NCI-H2171 treated with DMSO at 0.1 percent for 48 hours (cell line): Measurements from ENCODE around the gene PCSK4.
"Not testable (repeated sequence)": the region's sequence is repeated elsewhere in the genome, so short reads cannot be mapped to it uniquely, and the experiment has no call there.

ENCODE experiments used
- DNase-seq: peaks from one replicate; lab custom pipeline; 2025; lab: John Stamatoyannopoulos, UW

Gene PCSK4

DNA sequence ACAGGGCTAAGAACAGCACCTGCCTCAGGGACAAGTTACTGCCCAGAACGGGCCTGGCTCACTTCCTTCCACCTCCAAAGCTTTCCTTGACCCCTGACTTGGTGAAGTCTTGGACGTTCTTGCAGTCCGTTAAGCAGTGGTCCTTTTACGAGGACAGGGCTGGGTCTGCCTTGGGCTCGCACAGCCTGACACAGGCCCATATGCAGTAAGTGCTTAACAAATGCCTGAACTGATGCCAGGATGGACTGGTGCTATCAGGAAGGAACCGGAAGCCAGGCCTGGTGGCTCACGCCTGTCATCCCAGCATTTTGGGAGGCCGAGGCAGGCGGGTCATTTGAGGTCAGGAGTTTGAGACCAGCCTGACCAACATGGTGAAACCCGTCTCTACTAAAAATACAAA is 31.9 kb upstream of the PCSK4 start:
- DNase-seq = no peak

DNA sequence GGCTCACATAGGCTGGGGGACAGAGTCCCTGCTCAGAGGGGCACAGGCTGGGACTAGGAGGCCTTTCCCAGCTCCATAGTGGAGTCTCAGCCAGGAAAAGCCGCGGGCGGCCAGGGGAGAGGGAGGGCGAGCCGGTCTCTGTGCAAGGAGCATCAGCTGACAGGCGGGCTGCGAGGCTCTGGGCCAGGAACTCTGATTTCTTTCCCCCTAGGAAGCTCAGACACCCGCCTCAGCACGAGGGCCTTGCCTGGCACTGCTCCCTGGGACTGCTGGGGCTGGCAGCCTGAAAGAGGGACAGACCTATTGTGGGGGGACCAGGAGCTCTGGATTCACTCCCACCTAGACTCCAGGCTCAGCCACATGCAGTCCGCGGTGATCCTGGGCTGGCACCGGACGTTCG is 31.5 kb upstream of the PCSK4 start:
- DNase-seq = no peak

DNA sequence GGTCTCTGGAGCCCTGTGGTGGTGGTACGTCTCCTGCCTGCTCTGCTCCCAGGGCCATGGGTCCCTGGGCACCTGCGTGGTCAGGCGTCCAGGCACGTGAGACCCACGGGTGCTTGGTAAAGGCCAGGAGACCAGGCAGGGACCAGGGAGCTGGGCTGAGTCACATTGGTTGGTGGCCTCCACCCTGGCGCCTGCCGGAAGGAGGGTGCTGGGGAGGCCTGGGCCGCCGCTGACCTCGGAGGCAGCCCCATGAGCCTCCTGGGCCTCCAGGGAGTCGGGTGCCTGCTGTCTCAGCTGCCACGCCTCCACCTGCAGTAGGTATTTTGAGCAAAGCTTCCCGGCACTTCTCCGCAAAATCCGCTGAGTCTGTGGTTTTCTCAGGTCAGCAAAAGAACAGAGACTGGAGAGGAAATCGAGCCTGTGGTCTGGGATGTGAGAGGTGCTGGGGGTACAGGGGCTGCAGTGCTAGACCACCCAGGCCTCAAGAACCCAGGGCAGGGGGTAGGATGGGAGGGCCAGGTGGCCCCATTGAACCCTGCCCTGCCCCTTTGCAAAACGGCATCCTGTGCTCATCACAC is 30.1 kb upstream of the PCSK4 start:
- DNase-seq = no peak

DNA sequence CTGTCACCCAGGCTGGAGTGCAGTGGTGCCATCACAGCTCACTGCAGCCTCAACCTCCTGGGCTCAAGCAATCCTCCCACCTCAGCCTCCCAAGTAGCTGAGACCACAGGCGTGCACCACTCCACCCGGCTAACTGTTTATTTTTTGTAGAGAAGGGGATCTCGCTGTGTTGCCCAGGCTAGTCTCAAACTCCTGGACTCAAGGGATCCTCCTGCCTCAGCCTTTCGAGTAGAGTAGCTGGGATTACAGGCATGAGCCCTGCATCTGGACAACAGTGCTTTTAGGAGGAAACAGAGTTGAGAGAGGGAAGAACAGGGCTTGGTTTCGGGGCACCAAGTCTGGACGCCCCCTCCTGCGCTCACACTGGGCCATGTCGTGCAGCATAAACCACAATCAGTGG is 29.7 kb upstream of the PCSK4 start:
- not testable (repeated sequence) for DNase-seq

DNA sequence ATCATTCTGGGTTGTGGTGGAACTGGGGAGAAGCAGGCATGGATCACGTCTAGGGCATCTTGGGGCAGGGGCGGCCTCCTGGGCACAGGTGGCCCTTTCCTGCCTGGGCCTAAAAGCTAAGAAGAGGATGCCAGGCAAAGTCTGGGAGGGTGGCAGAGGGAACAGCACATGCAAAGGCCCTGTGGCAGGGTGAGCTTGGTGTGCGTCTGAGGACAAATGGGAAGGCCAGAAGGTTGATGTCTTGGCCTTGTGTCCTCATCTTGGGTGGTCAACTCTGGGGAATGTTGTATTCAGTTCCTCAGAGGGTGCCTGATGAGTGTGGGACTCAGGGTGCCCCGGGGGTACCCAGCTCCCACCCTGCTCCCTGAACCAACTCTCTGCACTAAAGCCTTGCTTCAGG is 28.3 kb upstream of the PCSK4 start:
- no peak for DNase-seq

DNA sequence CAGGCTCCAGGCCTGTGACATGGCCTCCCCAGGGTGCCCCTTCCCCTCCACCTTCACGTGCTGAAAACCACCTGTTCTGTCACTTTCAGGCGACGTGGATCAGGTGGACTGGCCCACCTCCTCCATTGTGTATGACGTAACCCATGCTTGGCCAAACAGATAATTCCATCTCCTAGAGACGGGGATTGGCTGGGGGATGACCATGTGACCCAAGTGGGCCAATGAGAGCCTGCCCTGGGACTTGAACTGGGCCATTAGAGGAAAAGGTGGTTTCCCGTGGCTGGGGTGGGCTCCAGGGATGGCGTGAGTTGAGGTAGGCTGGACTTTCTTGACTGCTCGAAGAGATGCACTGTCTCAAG is 26.2 kb upstream of the PCSK4 start:
- no peak for DNase-seq

DNA sequence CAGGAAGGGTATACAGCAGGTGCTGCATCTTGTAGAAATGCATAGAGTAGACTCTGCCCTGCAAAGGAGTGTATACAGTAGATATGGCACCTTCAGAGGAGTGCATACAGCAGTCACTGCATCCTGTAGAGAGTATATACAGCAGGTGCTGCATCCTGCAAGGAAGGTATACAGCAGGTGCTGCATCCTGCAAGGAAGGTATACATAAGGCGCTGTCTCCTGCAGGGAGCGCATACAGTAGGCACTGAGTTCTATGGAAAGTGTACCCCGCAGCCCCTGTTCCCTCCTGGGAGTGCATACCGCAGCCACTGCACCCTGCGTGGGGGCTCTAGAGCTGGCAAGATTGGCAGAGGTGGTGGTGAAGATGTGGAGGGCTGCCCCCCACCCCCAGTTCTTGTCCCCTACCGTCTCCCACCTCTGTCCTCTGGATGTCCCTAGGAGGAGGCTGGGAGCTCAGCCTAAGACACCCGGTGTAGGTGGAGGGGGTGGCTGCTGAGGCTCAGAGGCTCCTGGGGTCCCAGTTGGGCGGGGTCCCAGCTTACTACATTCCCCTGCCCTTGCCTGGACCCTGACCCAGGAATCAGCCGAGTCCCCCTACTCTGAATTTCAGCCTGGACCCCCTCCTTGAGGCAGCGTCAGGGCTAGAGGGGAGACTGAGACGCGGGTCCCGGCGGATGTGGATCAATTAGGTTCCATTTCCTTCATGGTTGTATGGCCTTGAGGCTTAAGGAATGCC is 25.0 kb upstream of the PCSK4 start:
- no peak for DNase-seq

DNA sequence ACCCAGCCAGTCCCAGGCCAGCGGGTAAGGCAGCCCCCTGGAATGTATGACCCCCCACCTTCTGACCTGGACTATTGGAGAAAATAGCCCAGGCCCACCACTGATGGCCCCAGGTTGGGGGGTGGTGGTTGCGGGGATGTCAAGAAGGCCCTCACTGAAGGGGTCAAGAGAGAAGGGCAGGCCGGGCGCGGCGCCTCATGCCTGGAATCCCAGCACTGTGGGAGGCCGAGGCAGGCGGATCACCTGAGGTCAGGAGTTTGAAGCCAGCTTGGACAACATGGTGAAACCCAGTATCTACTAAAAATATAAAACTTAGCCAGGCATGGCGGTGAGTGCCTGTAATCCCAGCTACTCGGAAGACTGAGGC is 24.1 kb upstream of the PCSK4 start:
- DNase-seq = no peak

DNA sequence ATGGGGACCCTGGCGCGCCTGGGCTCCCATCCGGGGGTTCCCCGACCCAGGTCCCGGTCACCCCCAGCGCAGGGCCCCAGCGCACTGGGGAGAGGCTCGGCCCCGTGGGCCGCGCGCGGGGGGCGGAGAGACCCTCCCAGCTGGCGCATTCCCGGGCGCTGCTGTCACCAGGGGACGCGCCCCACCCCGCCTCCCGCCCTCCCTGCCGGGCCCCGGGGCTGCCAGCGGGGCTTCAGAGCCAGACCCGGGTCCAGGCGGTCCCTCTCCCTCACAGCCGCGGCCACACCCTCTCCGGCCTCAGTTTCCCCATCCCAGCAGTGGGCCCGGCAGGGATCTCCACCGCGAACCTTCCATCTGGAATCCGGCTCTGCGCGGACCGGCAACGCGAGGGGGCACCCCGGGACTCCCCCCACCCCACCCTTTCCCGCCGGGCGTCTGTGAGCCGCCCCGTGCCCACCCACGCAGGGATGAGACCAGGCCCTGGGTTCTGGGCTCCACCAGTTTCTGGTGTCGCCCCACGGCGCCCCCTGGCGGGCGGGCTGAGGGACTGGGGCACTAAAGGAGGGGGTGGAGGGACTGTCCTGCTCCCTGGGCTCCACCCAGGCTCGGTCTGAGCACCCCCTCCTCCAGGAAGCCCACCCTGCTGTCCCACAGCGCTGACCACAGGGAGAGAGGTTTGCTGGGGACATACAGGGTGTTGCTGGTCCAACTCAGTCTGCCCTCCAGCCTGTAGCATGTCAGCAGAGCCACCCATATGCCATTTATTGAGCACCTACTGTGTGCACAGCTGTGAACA is 23.5 kb upstream of the PCSK4 start:
- DNase-seq = no peak

DNA sequence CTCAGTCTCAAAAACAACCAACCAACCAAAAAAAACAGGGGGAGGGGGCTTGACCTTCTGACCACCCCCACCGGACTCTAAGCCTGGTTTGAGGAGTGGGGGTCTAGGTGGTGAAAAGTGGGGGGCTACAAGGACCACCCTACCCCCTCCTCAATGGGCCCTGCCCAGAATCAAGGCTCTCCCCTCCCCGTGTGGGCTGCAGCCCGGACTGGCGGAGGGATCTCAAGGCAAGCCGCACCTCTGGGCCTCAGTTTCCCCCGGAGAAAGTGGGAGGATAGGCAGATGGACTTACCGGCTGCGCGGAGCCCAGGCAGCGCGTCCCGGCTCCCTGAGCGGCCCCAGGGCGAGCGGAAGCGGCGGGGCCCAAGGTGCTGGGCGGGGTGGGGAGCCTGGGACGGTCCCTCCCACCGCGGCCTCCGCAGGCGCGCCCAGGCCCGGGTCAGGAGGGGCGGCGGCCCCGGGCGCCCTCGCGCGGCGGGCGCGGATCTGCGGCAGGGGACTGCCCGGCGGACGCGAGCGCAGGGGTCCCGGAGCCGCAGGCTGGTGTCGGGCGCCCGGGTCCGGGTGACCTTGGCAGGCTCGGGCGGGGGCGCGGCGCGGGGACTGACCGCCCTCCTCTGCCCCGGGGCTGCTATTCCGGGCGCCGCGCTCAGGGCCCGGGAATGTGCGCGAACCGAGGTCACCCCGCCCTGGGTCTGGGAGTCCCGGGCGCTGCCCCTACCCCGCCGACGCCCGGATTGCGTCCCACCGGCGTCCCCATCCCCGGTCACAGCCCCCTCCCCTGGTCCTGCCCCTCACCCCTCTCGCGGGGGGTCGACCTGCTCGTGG is 22.7 kb upstream of the PCSK4 start, which contains the start of gene ADAMTSL5:
ADAMTSL5 (minus strand) TSS at position 349 of the 828 bp plus-strand sequence. CDS start 2,076 bp downstream, outside the sequence.
- no peak for DNase-seq

DNA sequence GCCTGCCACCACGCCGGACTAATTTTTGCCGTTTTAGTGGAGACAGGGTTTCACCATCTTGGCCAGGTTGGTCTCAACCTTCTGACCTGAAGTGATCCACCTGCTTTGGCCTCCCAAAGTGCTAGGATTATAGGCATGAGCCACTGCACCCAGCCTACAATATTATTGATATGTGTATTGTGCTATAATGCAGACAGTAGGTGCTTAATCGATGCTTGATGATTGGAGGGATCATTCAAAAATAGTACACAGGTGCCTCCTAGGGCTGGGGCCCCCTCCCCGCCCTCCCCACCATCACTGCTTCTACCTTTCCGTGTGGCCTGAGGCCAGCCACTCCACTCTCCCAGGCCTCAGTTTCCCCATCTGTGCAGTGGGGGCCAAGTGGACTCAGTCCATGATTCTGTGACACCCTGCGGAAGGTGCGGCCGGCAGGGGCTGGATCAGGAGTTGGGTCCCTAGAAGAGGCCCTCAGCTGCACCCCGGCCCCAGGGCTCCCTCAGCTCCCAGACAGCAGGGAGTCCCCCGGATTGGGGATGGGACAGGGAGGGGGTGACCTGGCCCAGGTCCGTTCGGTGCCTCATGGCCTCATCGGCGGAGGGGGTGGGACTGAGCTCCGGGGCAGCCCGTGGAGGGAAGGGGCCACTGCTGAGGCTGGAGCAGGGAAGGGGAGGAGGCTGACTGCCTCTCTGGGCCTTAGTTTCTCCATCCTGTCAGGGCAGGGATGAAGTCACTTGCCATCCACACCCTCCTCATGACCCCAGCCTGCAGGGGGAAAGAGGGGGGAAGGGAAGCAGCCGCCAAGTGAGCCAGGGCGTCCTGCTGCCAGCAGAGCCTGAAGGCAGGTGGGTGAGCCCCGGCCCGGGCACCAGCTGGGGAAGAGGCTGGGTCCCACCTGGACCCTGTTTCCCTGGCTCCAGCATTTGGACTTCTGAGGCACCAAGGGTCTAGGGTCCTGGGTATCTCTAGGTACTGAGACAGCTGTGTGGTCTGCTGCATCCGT is 21.5 kb upstream of the PCSK4 start:
- DNase-seq = no peak

DNA sequence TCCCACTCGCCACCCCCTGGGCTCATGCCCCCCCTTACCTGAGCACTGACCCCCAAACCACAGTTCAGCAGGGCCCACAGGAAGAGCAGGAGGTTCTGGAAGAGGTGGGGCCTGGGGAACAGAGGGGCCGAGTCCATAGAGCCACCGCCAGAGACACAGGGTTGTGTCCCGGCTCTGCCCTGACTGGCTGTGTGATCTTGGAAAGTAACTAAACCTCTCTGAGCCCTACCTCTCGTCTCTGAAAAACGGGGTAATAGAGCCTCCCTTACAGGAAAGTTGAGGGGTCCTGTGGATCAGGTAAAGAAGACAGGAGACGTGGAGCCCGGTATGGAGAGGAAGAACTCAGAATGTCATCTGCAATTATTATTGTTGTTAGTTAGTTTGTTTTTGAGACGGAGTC is 20.7 kb upstream of the PCSK4 start:
- DNase-seq = no peak

DNA sequence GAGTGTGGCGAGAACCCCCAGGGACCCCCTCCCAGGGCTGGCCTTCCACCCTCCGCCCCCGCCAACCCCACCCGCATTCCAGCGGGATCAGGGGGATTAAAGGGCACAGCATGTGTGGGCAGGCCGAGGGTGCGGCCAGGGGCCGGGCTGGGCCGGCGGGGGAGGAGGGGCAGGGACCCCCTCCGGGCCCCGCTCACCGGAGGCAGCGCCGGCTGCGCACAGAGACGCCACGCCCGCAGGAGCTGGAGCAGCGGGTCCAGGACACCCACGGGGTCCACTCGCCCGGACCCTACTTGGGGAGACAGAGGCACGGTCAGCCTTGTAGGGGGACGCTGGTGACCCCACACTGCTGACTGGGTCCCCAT is 20.3 kb upstream of the PCSK4 start:
- DNase-seq = no peak

DNA sequence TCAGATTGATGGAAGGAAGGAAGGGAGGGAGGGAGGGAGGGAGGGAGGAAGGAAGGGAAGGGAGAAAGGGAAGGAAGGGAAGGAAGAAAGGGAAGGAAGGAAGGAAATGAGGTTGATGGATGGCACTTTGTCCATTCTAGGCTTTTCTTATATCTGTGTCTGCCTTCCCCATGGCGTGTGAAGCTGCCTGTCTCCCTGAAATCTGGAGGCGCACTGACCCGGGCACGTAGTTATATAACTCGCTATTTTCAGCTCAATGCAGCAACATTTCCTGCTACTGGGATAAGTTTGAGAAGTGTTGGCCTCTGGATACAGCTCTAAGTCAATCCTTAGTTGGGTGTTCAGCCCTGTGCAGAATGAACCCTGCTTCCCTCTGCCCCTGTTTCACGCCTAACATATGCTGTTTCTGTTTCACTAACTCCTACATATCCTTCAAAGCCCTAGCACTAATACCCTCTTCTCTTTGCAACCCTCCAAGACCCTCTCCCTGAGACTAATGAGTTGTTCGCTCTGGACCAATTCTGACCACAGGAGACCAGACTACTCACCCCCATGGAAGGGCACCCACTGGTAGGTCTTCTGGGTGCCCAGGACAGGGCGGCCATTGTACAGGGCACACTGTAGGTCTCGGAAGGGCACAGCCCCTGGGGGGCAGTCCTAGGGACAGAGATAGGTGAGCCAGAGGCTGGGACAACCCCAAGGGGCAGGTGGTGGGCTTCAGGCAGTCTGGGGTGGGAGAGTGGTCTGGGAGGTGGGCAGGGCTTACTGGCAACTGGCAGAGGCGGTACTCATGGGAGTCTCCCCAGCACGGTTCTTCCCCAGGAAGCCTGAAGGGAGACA is 19.7 kb upstream of the PCSK4 start:
- DNase-seq = no peak

DNA sequence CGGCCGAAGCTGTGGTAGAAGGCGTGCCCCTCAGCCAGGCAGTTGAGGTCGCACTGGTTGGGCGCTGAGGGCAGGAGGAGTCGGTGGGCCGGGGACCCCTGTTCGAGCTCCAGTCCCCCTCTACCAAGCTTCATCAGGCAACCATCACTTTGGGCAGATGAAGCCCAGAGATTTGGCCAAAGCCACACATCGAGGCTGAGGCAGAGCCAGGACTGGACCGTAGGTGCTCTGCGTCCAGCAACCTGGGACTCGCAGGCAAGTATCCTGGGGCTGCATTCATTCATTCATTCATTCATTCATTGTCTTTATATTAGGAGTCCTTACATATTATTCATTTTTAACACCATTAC is 18.3 kb upstream of the PCSK4 start:
- DNase-seq = no peak

DNA sequence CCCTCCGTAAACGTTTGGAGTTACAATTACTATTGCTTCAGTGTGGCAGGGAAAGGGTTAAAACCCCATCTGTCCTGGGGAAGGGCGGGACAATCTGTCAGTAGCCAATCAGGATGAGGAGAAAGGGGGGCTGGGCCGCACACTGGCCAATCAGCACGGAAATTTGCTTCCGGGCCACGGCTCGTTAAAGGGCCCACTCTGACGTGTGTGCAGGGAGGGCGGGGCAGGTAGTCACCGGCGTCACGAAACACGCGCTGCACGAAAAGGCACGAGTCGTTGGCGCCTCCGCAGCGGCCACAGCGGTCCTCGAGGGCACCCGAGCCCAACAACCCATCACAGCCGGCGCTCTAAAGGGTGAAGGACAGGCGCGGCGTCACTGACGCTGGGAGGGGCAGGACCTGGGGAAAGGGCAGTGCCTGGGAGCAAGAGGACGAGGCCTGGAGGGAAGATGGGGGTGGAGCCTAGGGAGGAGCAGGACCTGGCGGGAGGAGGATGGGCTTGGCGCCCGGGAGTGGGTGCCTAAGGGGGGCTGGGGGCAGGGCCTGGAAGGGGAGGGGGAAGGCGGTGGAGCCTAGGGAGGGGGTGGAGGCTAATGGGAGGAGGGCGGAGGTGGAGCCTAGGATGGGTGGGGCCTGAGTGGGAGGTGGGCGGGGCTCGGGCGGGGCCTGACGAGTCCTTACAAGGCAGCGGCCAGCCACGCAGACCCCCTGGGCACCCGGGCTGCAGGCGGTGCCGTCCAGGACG is 17.8 kb upstream of the PCSK4 start:
- DNase-seq = peak; percentile 93

DNA sequence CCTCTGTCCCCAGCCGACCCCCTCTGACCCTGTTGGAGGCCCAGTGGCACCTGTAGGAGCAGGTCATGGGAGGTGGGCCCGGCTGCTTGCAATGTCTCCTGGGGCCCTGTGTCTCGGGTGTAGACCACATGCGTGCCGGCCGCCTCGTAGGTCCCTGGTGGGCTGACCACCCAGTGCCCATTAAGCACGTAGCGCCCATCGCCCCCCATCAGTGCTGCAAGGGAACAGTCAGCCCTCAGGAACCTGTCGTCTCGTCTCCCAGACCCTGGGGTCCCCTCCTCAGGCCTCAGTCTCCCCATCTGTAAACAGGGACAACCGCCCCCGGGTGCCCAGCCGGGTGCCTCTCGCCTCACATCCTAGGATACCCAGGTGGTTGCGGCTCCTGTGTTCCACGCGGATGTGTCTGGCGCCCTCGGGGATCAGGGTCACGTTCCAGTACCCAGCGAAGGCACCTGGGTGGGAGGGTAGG is 17.1 kb upstream of the PCSK4 start:
- DNase-seq = no peak

DNA sequence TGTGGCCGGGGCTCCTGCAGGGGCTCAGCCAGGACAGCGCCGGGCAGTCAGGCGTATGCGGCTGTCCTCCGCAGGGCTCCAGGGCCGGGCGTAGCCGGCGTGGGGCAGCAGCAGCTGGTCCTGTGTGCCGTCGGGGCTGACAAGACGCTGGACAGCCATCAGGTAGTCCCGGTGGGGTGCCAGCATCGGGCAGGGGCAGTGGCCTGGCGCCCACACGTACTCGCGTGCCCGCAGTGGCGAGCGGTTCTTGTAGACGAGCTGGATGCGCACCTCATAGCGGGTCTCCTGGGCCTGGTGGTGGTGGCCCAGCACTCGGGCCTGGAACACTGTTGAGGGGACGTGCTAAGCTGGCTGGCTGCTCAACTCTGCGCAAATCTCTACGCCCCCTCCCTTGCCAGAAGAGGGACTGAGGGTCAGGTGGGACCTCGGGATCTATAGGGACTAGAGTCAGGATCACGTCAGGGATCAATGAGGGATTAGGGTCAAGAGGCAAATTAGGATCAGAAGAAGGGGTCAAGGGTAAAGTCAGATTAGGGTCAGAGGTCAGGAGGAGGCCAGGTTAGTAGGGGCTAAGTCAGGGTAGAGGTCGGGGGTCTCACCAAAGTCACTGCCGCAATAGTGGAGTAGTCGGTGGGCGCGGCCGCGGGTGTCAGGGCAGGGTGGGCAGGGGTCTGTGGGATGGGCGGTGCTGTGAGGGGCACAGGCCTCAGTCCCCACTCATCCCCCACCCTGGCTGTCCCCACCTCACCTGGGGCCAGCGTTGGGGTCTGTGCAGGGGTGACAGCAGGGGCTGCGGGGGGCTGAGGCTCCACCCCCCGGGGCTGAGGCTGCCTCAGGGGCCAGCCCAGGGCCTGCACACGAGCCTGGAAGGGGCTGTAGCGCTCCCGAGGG is 16.1 kb upstream of the PCSK4 start:
- no peak for DNase-seq

DNA sequence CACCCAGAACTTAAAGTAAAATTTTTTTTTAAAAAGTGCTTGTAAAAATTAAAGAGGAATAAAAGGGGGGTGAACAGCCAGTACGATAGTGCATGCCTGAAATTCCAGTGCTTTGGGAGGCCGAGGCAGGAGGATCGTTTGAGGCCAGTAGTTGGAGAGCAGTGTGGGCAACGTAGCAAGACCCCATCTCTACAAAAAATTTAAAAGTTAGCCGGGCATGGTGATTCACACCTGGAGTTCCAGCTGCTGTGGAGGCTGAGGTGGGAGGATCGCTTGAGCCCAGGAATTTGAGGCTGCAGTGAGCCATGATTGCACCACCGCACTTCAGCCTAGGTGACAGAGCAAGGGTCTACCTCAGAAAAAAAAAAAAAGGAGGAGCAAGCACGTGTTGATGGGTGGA is 14.9 kb upstream of the PCSK4 start:
- no peak for DNase-seq
